HAP-1 (cell line): ENCODE results near the gene LY6G6D.

ENCODE experiments used
- DNase-seq, 2 experiments: peaks; one replicate each; pipeline ENCODE4 v3.0.0-alpha.2; 2016 to 2020; ENCODE audit warnings: low spot score in 2 of 2
- H3K27me3 ChIP-seq: fragments of 250-450 bp; sonication (Bioruptor Pico); 2 replicates; pipeline ENCODE4 v1.5.1; 2020; ENCODE audit warnings: low read depth, mild to moderate bottlenecking, moderate library complexity
- H3K36me3 ChIP-seq: fragments of 250-450 bp; sonication (Bioruptor Pico); replicated peaks from 2 replicates; pipeline ENCODE4 v1.5.1; 2020; ENCODE audit warnings: mild to moderate bottlenecking
- H3K4me1 ChIP-seq: fragments of 250-450 bp; sonication (Bioruptor Pico); 2 replicates; pipeline ENCODE4 v1.5.1; 2020; ENCODE audit warnings: mild to moderate bottlenecking
- H3K4me3 ChIP-seq: fragments of 250-450 bp; sonication (Bioruptor Pico); 2 replicates; pipeline ENCODE4 v1.5.1; 2020; ENCODE audit warnings: mild to moderate bottlenecking, moderate library complexity
- H3K9me3 ChIP-seq: fragments of 250-450 bp; sonication (Bioruptor Pico); 2 replicates; pipeline ENCODE4 v1.5.1; 2020; ENCODE audit warnings: mild to moderate bottlenecking, moderate library complexity
- in situ Hi-C: fragments of 300-500 bp; cut with MboI; formaldehyde crosslinking; loops from 3 replicates; pipeline ENCODE4 v1.14.3; 2020; ENCODE audit warnings: low sequenced_read_pairs, inconsistent platforms, mixed read lengths

Gene LY6G6D

DNA sequence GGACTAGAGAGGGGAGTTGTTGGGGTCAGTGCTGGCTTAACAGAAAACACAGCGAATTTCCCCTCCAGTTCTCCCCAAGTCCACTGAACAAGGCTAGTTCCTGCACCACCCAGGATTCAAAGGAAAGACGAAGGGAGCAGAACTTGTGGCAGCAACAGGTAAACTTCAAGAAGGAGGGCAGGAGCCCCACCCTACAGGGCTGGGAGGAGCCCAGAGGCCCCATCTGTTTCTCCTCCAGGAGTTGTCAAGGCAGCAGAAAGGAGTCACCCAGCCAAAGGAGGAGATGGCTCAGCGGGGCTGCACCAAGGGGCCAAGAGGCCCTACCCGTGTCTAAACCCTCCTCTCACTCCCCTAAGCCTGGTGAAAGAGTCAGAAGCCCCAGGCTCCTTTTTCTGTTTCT, 49.0 kb downstream of the LY6G6D start:
- no peak overlapping the region for H3K4me3 ChIP-seq
- in situ Hi-C loops: no loop called here
- no peak for DNase-seq
- H3K27me3 ChIP-seq: no peaks in the 10 kb centered on the region
- peaks cover 59% of the 10 kb centered on the region for H3K36me3 ChIP-seq
- peaks cover 5% of the 10 kb centered on the region for H3K4me1 ChIP-seq
- no peaks in the 10 kb centered on the region for H3K9me3 ChIP-seq

DNA sequence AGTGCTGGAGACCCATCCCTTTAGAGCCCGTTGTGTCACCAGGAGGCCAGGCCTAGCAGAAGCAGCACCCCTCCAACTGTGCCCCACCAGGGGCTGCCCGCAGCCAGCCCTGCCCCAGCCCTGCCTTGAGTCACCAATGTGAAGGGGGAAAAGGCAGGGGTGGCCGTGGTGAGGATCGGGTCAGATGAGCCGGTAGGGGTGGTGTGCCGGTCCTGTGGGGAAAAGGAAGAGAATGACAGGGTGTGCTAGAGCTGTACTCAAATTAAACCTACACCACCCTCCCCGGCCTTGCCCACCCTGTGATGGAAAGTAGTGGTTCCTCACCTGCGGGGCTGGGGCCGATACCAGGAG, 50.4 kb downstream of the LY6G6D start:
- in situ Hi-C loops: no loop called here

DNA sequence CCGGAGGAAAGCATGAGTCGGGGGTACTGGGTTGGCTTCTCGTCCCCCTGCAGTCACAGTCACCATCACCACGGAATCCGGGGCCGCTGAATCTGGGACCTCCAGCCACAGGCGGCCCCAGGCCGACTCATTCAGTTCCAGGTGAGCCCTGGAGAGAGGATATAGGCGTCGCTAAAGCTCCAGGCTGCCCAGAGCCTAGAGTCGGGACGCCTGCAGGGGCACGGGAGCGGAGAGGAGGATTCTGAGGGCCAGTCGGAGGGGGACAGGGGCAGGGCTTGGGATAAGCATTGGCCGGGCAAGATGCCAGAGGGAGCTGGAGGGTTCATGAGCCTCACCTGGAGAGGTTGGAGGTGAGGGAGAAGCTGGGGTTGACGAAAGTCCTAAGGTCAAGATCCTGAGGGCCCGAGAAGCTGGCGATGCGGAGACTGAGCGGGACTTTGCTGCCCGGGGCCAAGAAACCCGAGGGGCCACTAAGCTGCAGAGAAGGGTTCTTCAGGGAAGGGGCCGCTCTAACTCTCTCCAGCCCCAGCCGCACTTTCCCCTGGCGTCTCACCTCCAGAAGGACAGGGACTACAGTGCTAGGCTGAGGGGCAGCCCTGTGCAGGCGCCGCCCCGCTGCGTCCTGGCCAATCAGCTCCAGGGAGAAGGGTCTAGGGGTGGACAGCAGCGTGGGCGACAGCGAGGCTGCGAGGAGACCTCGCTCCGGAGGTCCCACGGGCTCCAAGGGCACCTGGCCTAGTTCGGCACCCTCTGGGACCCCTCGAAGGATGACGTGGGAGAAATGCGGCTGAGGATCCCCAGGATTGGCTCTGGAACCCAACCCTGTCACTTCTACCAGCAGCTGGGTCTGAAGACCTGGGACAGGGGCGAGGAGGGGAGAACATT, 51.0 kb downstream of the LY6G6D start:
- Histone ChIP-seq H3K4me3 (no peak overlapping the region), H3K9me3 (no peaks in the 10 kb centered on the region), H3K27me3 (no peaks in the 10 kb centered on the region), H3K4me1 (peaks cover 5% of the 10 kb centered on the region), H3K36me3 (peaks cover 40% of the 10 kb centered on the region)
- DNase-seq: no peak
- in situ Hi-C loops: no loop called here

More for the DNA sequence above, 50.4 kb downstream of the LY6G6D start:
- H3K4me1 ChIP-seq: peaks cover 5% of the 10 kb centered on the region
- H3K4me3 ChIP-seq: no peak overlapping the region
- H3K27me3 ChIP-seq: no peaks in the 10 kb centered on the region
- H3K9me3 ChIP-seq: no peaks in the 10 kb centered on the region
- DNase-seq: no peak
- peaks cover 46% of the 10 kb centered on the region for H3K36me3 ChIP-seq

DNA sequence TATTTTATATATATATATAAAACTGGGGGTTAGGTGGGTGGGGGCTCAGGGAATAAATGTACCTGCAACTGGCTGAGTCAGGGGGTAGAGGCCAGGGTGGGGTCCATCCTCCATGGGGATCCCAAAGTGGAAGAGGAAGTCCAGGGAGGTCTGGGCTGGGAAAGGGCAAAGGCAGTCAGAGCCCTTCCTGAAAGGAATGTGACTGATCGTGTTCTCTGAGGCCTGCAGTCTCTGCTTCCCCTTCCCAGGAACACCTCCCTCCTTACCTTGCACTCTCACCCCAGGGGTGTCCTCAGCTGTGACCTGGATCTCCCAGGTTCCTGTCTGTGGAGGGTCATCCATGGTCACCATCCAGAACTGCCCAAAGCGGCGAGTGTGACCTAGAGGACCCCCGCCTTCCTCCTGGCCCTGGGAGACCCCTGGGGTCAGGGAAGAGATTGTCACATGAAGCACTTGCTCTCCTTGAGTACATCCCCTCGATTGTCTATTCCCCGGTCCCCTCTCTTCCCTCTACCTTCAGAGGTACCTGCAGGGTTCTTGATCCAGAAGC, 52.0 kb downstream of the LY6G6D start:
- in situ Hi-C loops: no loop called here
- Histone ChIP-seq H3K4me3 (no peak overlapping the region), H3K27me3 (no peaks in the 10 kb centered on the region), H3K36me3 (peaks cover 30% of the 10 kb centered on the region), H3K4me1 (peaks cover 5% of the 10 kb centered on the region), H3K9me3 (no peaks in the 10 kb centered on the region)
- DNase-seq: no peak
